PFSK-1 (cell line): ENCODE measurements around the gene SKI.
A peak's percentile ranks its signal among the peaks of the same experiment; 100 is the strongest.

ENCODE experiments used
- FOXP2 ChIP-seq: optimal IDR thresholded peaks from 2 replicates; pipeline ENCODE3; 2011; ENCODE audit warnings: borderline replicate concordance, control low read depth, inconsistent platforms; ENCODE audit not compliant: insufficient read depth; ENCODE audit errors: extremely low read length, extremely low read depth
- POLR2AphosphoS5 ChIP-seq: IDR thresholded peaks from 2 replicates; pipeline ENCODE4 v1.6.1; 2012; ENCODE audit warnings: low read depth, mild to moderate bottlenecking, control low read depth, low read length, moderate library complexity
- SIN3A ChIP-seq: IDR thresholded peaks from 2 replicates; pipeline ENCODE4 v1.6.1; 2012; ENCODE audit warnings: mild to moderate bottlenecking, low read length, moderate library complexity, borderline replicate concordance; ENCODE audit not compliant: insufficient read depth
- TAF1 ChIP-seq: IDR thresholded peaks from 2 replicates; pipeline ENCODE4 v1.6.1; 2012; ENCODE audit warnings: low read length, control low read depth, borderline replicate concordance; ENCODE audit not compliant: insufficient read depth
- TF ChIP-seq, protein P1 (sequence below), 2 experiments: IDR thresholded peaks; 2 replicates each; pipeline versions ENCODE4 v1.6.1 to v1.8.0; 2011 to 2012; ENCODE audit warnings: low read depth in 2 of 2, low read length in 2 of 2, control low read depth in 1 of 2, inconsistent platforms in 1 of 2, mild to moderate bottlenecking in 1 of 2, moderate library complexity in 1 of 2; ENCODE audit not compliant: insufficient read depth in 1 of 2

Gene SKI

DNA sequence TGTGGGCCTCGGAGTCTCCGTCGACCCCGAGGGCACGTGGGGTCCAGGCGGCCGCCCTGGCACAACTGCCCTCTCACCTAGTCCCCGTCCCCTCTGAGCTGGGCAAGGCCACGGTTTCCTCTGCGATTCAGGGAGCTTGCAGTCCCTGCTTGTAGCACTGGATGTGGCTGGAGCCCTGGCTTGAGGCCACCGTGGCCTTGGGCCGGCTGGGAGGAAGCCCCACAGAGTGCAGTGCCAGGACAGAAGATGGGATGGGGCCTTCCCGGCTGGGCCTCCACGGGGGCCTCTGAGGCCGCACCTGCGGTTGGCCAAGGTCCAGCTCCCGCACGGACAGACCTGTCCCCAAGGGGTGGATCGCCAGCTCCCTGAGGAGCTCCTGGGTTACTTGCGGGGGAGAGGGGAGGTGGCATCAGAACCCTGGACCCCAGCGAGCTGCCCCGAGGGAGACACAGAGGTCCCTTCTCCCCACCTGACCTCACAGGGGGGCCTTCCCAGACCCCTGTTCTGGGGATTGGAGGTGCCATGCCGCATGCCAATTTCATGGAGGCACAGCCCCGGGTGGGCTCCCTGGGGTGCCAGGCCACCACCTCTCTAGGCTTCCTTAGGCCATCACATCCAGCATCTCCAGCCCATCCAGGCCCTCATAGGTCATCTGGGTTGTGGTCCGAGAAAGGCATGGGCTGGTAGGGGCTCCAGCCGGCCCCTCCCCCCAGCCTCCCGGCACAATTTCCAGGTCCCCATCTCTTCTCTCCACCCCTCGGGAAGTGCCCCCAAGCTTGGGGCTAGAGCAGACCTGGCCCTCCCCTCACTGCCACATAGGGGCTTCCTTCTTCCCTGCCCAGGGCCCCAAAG, 82.4 kb downstream of the SKI start:
- TF ChIP-seq FOXP2 (no peak), POLR2AphosphoS5 (no peak), SIN3A (no peak), TAF1 (no peak)
- TF ChIP-seq, protein P1, sequence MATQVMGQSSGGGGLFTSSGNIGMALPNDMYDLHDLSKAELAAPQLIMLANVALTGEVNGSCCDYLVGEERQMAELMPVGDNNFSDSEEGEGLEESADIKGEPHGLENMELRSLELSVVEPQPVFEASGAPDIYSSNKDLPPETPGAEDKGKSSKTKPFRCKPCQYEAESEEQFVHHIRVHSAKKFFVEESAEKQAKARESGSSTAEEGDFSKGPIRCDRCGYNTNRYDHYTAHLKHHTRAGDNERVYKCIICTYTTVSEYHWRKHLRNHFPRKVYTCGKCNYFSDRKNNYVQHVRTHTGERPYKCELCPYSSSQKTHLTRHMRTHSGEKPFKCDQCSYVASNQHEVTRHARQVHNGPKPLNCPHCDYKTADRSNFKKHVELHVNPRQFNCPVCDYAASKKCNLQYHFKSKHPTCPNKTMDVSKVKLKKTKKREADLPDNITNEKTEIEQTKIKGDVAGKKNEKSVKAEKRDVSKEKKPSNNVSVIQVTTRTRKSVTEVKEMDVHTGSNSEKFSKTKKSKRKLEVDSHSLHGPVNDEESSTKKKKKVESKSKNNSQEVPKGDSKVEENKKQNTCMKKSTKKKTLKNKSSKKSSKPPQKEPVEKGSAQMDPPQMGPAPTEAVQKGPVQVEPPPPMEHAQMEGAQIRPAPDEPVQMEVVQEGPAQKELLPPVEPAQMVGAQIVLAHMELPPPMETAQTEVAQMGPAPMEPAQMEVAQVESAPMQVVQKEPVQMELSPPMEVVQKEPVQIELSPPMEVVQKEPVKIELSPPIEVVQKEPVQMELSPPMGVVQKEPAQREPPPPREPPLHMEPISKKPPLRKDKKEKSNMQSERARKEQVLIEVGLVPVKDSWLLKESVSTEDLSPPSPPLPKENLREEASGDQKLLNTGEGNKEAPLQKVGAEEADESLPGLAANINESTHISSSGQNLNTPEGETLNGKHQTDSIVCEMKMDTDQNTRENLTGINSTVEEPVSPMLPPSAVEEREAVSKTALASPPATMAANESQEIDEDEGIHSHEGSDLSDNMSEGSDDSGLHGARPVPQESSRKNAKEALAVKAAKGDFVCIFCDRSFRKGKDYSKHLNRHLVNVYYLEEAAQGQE (IDR thresholded peaks at IDR 0.05; ENCODE audit: insufficient read depth in 1 of 2, low read depth in 2 of 2, low read length in 2 of 2): no peak

DNA sequence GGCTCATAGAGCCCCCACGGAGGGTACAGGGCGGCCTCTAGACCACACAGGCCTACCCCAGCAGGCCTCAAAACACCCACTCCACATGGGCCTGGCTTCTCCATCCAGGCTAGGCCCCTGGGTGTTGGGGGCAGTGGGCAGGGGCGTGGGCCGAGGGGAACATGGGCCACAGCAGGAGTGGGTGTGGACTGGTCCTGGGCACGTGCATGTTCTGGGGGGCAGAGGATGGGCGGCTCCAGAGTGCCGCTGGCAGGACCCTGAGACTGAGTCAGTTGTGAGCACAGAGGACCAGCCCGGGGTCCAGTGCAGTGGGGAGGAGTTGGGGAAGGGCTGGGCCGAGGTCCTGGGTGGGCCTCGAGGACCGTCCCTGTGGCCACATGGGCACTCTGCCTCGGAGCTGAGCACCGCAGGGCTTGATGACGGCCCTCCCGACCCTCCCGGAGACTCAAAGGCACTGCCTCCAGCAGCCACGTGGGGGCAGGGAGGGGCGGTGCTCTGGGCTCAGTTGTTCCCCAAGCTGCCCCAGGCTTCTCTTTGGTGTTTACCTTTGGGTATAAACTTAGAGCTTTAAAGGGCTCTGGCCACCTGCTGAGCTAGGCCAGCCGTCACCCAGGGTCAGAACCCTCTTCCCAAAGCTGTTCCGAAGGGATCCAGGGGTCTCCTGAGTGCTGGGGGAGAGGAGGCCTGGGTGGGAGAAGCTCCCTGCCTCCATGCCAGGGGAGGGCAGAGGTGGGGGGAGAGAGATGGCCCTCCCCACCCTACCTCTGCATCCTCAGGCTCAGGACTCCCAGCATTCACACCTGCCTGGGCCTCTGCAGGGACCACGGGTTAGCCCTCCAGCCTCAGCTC, 83.3 kb downstream of the SKI start:
- TF ChIP-seq, protein P1 (IDR thresholded peaks at IDR 0.05; ENCODE audit: insufficient read depth in 1 of 2, low read depth in 2 of 2, low read length in 2 of 2): no peak
- TF ChIP-seq TAF1 (no peak), SIN3A (no peak), FOXP2 (no peak)

DNA sequence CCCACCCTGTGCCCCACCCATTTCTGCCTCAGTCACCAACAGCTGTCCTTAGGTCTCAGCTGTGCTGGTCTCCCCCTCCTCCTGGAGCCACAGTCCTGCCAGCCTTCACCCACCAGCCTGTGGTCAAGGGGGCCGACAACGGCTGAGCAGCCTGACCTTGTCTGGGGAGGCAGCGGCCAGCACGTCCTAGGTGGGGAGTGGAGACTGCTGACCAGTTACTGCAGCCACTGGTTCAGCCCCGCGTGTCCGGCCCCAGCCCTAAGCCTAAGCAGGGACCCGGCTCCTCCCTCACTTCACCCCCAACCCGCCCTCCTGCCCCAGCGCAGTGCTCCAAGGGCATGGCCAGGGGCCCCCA, 84.0 kb downstream of the SKI start:
- TF ChIP-seq FOXP2 (no peak), TAF1 (no peak), POLR2AphosphoS5 (no peak), SIN3A (no peak)
- TF ChIP-seq, protein P1 (IDR thresholded peaks at IDR 0.05; ENCODE audit: insufficient read depth in 1 of 2, low read depth in 2 of 2, low read length in 2 of 2): no peak

DNA sequence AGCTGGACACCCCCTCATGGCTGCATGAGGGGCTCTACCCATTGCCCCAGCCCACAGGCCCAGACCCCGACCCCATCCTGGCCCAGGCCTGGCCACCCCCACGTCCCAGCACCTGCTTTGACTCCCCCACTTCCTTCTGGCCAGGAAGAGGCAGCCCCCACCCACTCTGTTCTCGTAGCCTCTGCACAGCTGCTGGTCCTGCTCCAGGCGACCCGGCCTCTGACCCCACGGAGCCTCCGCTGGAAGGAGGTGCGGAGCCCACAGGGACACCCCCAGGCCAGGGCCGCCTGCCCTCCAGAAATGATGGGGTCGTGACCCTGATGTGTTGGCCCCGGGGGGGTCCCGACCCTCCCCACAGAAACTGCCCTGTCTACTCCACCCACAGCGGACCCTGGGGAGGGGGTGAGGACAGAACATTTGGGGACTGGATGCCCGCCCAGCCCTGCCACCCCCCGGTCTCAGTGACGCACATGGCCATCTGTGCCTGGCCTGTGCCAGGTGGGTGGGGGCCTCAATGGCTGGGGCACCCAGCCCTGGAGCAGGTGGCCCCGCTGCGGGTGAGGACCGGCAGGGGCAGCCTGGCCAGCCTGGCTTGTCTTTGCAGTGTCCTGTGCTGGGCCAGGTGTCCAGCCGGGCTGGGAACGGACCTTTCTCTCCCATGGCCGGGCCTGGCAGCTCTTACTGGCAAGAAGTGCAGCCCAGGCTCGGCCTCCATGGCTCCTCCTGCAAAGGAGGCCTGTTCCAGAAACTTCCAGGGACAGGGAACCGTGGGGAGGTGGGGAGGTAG, 84.6 kb downstream of the SKI start:
- no peak for TF ChIP-seq SIN3A
- TF ChIP-seq POLR2AphosphoS5: no peak
- no peak for TF ChIP-seq TAF1
- peak; percentile 21 for TF ChIP-seq FOXP2
- TF ChIP-seq, protein P1 (IDR thresholded peaks at IDR 0.05; ENCODE audit: insufficient read depth in 1 of 2, low read depth in 2 of 2, low read length in 2 of 2): no peak
